Cerebellar nuclear complex (tissue), 1 donor: ENCODE results near the gene ZNF516.

Experiments
- DNase-seq, 2 experiments: peaks; one replicate each; lab custom pipeline; 2025; lab: John Stamatoyannopoulos, UW

Gene ZNF516

DNA sequence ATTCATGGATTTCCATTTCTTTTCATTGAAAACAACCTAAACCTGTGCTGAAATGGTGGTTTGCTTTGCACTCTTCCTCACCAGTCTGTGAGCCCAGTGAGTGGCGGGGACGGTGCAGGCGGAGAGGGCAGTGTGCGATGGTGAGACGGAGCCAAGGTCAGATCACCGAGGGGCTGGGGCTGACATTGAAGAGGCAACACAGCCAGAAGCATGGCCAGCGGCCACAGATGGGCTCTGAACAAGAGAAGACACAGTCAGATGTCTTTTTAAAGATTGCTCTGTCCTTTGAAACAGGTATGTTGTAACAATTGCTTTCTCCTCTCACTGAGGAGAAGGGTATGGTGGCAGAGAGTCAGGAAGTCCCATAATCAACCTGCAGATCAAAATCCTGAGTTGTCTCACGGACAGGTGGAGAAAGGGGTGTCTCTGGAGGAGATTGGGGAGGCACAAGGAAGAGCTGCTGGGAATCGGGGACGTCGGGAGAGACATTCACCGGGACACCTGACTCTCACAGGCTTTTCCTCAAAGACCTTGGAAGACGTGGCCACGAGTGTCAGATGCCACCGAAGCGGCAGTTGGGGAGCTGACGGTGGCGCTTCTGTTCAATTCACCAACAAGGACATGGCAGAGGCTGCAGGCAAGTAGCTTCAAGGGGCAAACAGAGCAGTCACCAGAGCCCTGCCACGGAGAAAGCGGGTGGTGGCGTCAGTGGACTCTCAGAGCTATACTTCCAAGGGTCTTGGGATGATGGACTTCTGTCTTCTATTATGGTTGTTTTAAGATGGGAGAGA is 12.1 kb upstream of the ZNF516 start:
- DNase-seq: no peak

DNA sequence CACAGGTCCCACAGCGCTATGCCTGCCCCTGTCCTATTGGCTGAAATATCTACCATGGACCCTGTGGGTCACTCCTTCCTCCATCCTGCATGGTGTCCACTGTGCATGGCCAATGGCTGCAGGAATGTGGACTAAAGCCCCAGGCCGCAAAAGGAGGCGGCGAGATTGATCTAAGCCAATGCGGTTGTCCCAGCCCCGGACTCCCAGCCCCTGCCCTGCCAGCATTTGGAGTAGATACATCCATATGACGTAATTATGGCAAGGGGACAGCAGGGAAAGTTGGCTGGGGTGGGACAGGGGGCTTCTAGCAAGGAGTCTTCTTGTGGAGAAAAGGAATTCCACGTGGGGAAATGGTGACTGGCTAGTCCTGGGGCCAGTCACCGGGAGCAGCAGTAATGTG is 11.4 kb upstream of the ZNF516 start:
- DNase-seq: no peak

GRCh38 chr18:76505614-76506013 is 10.6 kb upstream of the ZNF516 start:
- no peak for DNase-seq

- DNase-seq: no peak
Measured at GRCh38 chr18:76504749-76505148, 9.7 kb upstream of the ZNF516 start.

GRCh38 chr18:76503649-76504386 is 8.8 kb upstream of the ZNF516 start:
- no peak for DNase-seq

DNA sequence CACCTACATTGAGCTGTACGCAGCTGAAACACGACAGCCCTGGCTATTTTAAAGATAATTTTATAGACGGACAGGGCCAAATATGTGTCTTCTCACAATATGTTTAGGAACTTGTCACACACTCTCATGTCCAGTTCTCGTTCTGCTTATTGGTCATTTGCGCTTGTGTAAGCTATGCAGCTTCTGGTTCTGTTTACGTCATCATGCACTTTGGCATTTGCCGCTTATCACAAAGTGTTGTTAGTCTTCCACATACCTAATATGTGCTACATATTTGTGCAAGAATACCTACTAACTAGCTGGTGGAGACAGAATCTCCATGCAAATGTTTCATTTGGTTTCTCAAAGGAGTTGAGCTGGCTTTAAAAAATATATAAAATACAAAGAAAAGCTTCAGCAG is 7.5 kb upstream of the ZNF516 start:
- no peak for DNase-seq

- no peak for DNase-seq
Measured at GRCh38 chr18:76499637-76500340, 4.7 kb upstream of the ZNF516 start.

GRCh38 chr18:76499021-76499420 is 4.0 kb upstream of the ZNF516 start:
- no peak for DNase-seq

GRCh38 chr18:76498064-76498463 is 3.0 kb upstream of the ZNF516 start:
- no peak for DNase-seq

- no peak for DNase-seq
Measured at GRCh38 chr18:76497021-76497420, 2.0 kb upstream of the ZNF516 start.

DNA sequence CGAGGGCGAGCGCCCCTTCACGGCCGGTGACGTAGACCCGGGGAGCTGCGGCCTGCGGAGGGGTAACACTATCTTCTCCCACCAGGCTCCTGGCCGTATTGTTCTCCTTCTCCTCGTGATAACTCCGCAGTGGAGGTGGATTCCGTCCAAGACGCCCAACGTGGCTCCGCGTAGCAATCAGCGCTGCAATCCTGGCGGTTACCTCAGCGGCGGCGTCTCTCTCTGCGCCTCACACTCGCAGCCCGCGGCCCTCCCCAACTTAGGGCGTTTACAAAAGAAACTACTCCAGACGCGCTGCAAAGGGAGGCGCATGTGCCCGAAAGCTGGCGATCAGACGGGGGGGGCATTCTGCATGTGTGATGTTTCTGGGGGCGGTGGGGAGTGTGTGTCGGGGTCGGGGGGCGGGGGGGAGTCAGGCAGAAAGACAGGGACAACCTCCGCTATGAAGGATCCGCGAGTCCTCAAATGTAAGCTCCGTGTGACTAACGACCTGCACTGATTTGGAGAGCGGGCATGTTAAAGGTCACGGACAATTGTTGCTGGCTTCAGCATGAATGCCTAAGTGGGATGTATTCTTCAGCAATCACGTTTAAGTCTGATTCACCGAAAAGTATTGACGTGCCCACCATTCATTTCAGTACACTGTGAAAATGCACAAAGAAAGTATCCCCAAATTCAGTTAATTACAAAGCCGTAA is 1.3 kb upstream of the ZNF516 start:
- DNase-seq: no peak

DNA sequence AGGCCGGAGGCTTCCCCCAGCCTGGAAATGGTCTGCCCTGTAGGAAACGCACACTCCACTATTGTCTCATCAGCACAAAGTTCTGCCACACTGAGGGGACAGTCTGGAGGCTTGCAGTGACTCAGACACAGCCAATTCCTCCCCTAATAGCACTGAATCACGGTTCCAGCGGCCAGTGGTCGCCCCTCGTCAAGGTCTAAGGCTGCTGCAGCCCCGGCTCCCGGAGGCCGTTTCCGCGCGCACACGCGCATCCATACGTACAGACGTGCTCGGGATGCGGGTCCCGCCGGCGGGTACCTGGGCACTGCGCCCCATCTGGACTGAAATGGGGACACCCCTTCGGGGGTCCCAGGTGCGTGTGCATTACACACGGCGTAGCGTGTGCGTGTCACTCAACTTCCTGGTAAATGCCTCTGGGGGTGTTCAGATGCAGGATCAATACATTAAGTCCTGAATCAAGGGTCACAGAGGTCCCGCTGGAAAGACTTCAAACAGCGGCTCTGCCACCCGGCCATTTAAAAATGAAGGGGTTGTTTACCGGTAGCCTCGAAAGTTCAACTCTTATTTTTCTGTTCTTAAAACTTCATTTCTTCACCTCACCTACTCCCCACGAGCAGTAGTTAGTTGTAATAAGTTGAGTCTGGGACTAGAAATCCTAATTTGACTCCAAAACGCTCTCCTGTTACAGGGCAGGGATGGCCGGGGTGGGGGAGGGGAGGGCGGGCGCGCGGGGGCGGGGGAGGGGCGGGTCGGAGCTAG is 572 bp upstream of the ZNF516 start:
- no peak for DNase-seq

- no peak for DNase-seq
Measured at GRCh38 chr18:76494231-76495005, 624 bp downstream of the ZNF516 start.

GRCh38 chr18:76493213-76494161 is 1.6 kb downstream of the ZNF516 start:
- DNase-seq: no peak

GRCh38 chr18:76492669-76493212 is 2.3 kb downstream of the ZNF516 start:
- peak; percentile 60 to 75 for DNase-seq

- DNase-seq: no peak
Measured at GRCh38 chr18:76491776-76492668, 3.0 kb downstream of the ZNF516 start.

DNA sequence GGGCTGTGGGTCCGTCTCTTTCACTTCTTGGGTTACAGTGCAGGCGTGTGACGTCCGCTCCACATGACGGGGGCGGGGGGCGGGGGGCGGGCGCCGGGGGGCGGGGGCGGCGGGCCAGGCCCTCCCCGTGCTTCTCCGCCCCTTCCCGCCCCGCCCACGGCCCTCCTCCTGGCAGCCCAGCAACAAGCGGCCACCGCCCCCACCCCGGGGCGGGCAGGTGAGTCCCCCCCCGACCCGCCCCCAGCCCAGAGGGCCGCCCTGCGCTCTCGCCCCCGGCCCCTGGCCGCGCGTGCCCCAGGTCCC is 3.6 kb downstream of the ZNF516 start:
- DNase-seq: no peak
